Nephron (organoid): ENCODE measurements around the gene HSPG2.
A peak's percentile ranks its signal among the peaks of the same experiment; 100 is the strongest.

ENCODE experiments used
- H3K27ac Mint-ChIP-seq, 3 experiments: 2 replicates each; pipeline ENCODE4 v1.8.0; 2020; ENCODE audit warnings: mixed read lengths in 3 of 3, mild to moderate bottlenecking in 2 of 3, moderate library complexity in 1 of 3
- H3K27me3 Mint-ChIP-seq: 2 replicates; pipeline ENCODE4 v1.8.0; 2021; ENCODE audit warnings: low read depth, mild to moderate bottlenecking, moderate library complexity, mixed read lengths
- H3K36me3 Mint-ChIP-seq: 2 replicates; pipeline ENCODE4 v1.8.0; 2020; ENCODE audit warnings: low read depth, mixed read lengths
- H3K4me1 Mint-ChIP-seq: 2 replicates; pipeline ENCODE4 v1.8.0; 2020; ENCODE audit warnings: mixed read lengths
- H3K4me3 Mint-ChIP-seq, 3 experiments: 2 replicates each; pipeline ENCODE4 v1.8.0; 2020; ENCODE audit warnings: mild to moderate bottlenecking in 3 of 3, mixed read lengths in 3 of 3, moderate library complexity in 2 of 3
- H3K9me3 Mint-ChIP-seq: 2 replicates; pipeline ENCODE4 v1.8.0; 2020; ENCODE audit warnings: mixed read lengths
- TF ChIP-seq, protein P1 (sequence below), 3 experiments: fragments of 200-600 bp; sonication (generic); IDR thresholded peaks; one replicate each; pipeline ENCODE4 v1.5.0; 2021; ENCODE audit warnings: antibody characterized with exemption in 3 of 3; ENCODE audit not compliant: unreplicated experiment in 3 of 3

The HSPG2 gene

DNA sequence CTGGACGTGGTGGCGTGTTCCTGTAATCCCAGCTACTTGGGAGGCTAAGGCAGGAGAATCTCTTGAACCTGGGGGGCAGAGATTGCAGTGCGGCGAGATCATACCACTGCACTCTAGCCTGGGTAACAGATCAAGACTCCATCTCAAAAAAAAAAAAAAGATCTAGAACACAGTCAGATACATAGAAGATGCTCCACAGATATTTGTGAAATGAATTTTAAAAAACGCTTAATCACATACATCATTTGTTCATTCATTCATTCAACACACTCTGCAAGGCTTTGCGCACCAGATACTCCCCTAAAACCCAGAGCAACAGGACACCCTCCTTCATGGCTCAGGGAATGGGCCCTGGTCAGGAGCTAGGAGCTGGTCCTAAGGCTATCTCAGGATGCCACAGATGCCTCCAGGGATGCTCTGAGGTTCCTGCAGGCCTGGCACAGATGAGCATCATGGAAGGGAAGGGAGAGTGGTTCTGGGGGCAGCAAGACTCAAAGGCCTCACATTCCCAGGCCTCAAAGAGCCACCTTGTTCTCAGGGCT lies 6.4 kb downstream of the HSPG2 start:
- peak overlapping the region in 2 of 3 experiments; percentile 27 to 28 for H3K27ac Mint-ChIP-seq
- no peaks in the 10 kb centered on the region for H3K9me3 Mint-ChIP-seq
- H3K36me3 Mint-ChIP-seq, result peaks cover 6% of the 10 kb centered on the region
- TF ChIP-seq, protein P1, sequence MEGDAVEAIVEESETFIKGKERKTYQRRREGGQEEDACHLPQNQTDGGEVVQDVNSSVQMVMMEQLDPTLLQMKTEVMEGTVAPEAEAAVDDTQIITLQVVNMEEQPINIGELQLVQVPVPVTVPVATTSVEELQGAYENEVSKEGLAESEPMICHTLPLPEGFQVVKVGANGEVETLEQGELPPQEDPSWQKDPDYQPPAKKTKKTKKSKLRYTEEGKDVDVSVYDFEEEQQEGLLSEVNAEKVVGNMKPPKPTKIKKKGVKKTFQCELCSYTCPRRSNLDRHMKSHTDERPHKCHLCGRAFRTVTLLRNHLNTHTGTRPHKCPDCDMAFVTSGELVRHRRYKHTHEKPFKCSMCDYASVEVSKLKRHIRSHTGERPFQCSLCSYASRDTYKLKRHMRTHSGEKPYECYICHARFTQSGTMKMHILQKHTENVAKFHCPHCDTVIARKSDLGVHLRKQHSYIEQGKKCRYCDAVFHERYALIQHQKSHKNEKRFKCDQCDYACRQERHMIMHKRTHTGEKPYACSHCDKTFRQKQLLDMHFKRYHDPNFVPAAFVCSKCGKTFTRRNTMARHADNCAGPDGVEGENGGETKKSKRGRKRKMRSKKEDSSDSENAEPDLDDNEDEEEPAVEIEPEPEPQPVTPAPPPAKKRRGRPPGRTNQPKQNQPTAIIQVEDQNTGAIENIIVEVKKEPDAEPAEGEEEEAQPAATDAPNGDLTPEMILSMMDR (IDR thresholded peaks at IDR 0.05; ENCODE audit: unreplicated experiment in 3 of 3), result no peak
- no peaks in the 10 kb centered on the region for H3K27me3 Mint-ChIP-seq
- peaks cover 61% of the 10 kb centered on the region for H3K4me1 Mint-ChIP-seq
- no peak overlapping the region for H3K4me3 Mint-ChIP-seq

DNA sequence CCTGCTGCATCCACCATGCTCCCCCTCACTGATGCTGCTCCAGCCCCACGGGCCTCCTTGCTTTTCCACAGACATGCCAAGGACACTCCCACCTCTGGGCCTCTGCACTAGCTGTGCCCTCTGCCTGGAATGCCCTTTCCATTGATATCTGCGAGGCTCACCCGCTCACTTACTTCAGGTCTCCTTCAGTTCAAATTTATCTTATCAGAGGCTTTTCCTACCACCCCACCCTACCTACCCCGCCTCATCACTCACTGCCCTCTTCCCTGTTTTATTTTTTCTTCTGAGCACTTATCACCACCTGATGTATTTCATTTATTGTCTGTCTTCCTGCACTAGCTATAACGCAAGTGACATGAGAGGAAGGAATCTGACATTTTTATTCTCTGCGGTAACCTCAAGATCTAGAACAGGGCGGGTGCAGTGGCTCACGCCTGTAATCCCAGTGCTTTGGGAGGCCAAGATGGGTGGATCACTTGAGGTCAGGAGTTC lies 7.0 kb downstream of the HSPG2 start:
- peak overlapping the region; percentile 5 to 28 (median 25) for H3K27ac Mint-ChIP-seq
- peaks cover 6% of the 10 kb centered on the region for H3K36me3 Mint-ChIP-seq
- no peaks in the 10 kb centered on the region for H3K9me3 Mint-ChIP-seq
- TF ChIP-seq, protein P1 (IDR thresholded peaks at IDR 0.05; ENCODE audit: unreplicated experiment in 3 of 3), result no peak
- no peak overlapping the region for H3K4me3 Mint-ChIP-seq
- peaks cover 56% of the 10 kb centered on the region for H3K4me1 Mint-ChIP-seq
- H3K27me3 Mint-ChIP-seq, result no peaks in the 10 kb centered on the region

DNA sequence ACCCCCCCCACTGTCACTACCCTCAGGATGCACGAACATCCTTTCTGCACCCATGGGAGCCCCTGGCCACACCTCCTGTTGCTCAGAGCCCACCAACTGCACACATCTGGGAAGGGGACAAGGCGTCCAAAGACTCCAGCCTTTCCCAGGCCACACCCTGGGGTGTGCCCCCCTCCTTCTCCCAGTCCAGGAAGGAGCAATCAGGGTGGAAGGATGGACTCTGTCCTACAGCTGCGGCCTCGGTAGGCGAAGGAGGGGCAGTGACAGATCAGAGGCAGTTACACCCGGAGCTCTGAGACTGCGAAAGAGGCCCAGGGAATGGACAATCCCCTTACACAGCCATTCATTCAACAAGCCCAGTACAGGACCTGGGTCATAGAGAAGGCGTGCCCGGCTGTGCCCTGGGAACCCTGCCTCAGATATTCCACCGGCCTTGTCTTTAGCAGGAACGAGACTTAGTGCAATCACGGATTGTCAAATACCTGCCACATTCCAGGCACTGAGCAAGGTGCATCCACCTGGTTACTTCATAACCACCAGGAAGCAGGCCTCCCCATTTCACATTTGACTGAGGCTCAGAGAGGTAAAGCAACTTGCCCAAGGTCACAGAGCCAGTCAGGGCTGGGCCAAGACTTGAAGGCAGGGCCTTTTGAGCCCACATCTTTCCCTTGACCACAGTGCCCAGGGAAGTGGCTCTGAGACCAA lies 9.4 kb downstream of the HSPG2 start:
- TF ChIP-seq, protein P1 (IDR thresholded peaks at IDR 0.05; ENCODE audit: unreplicated experiment in 3 of 3), result no peak
- H3K4me1 Mint-ChIP-seq, result peaks cover 55% of the 10 kb centered on the region
- H3K27me3 Mint-ChIP-seq, result no peaks in the 10 kb centered on the region
- H3K4me3 Mint-ChIP-seq, result no peak overlapping the region
- H3K27ac Mint-ChIP-seq, result peak overlapping the region in 2 of 3 experiments; percentile 41 to 61
- H3K36me3 Mint-ChIP-seq, result peaks cover 6% of the 10 kb centered on the region
- H3K9me3 Mint-ChIP-seq, result no peaks in the 10 kb centered on the region

DNA sequence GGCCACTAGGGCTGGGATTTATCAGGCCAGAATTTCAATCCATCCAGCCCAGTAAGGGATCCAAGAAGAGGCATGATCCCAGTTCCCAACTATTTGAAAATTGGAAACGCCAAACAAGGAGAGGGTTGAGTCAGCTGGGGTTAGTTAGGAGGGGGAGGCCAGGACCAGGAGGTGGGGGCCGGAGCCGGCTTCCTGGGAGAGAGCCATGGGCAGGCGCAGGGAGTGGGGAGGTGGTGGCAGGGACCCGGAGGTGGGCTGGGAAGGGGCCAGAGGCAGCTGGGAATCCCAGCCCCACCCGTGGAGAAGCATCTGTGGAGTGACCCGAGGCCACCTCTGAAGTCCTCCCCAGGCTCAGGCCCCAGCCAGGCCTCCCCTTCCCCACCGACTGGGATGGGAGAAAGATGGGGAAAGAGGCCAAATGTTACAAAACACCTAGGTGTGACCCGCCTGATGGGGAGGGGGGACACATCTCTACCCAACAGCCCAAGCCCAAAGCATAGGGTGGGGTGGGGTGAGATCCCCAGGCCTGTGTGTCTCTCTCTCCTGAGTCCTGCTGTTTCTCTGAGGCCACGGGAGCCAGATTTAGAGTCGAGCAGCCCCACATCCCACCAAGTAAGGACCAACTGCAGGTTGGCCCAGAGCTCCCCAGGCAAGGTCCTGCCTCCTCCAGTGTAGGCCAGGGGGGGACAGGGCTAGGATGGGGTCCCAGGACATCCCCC lies 10.1 kb downstream of the HSPG2 start:
- Mint-ChIP-seq H3K27ac (peak overlapping the region; percentile 61 to 82 (median 76)), H3K4me1 (peaks cover 53% of the 10 kb centered on the region), H3K36me3 (peaks cover 6% of the 10 kb centered on the region), H3K9me3 (no peaks in the 10 kb centered on the region), H3K27me3 (no peaks in the 10 kb centered on the region), H3K4me3 (no peak overlapping the region)
- TF ChIP-seq, protein P1 (IDR thresholded peaks at IDR 0.05; ENCODE audit: unreplicated experiment in 3 of 3), result no peak

DNA sequence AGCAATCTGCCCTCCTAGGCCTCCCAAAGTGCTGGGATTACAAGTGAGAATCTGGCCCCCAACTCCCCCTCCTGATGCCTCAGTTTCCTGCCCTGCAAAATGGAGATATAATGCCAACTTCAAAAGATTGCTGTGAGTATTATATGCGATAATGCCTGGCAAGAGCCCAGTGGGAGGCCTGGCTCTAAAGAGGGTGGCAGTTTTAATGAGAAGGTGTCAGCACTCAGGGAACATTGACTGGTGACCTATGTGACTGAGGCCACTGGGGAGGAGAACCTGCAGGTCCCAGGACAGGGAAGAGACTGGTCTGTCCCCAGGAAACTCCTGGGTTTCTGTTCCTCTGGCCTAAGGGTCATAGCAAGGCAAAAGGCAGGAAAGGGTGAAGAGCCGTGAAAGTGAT lies 11.0 kb downstream of the HSPG2 start:
- TF ChIP-seq, protein P1 (IDR thresholded peaks at IDR 0.05; ENCODE audit: unreplicated experiment in 3 of 3), result no peak
- Mint-ChIP-seq H3K36me3 (peaks cover 6% of the 10 kb centered on the region), H3K4me3 (no peak overlapping the region), H3K9me3 (no peaks in the 10 kb centered on the region), H3K27me3 (no peaks in the 10 kb centered on the region), H3K27ac (peak overlapping the region in 2 of 3 experiments; percentile 73 to 76), H3K4me1 (peaks cover 56% of the 10 kb centered on the region)
